ENCODE data around the gene RYK. TPM values are rescaled to one million over a fixed set of nuclear protein-coding genes. Genes with fewer than 3 reads are reported as not detected.

The RYK gene
- 10 to 100 TPM in 1 of 3 donors, 1 to 10 TPM in 2; 2.2 to 12.7 (median 6.5) TPM for polyA plus RNA-seq

GRCh38 chr3:134250717-134251220 is at the start of gene RYK:
RYK (minus strand) TSS chr3:134250859; CDS start chr3:134250654, 205 bp downstream.
- Mint-ChIP-seq H3K4me1 (peaks cover 34 to 54% of the 10 kb centered on the region in 2 donors), H3K9me3 (no peaks in the 10 kb centered on the region), H3K4me3 (peak within 1 kb of the TSS; percentile 93 to 98 (median 96)), H3K27me3 (ENCODE audit: low read depth in 3 of 3) (peaks cover 2 to 12% (median 4%) of the 10 kb centered on the region in 3 donors), H3K36me3 (peaks cover 0 to 4% (median 0%) of the 10 kb centered on the region in 3 donors), H3K27ac (peak within 1 kb of the TSS; percentile 83 to 97 (median 93))
- peak; percentile 81 to 82 (median 81) for DNase-seq

DNA sequence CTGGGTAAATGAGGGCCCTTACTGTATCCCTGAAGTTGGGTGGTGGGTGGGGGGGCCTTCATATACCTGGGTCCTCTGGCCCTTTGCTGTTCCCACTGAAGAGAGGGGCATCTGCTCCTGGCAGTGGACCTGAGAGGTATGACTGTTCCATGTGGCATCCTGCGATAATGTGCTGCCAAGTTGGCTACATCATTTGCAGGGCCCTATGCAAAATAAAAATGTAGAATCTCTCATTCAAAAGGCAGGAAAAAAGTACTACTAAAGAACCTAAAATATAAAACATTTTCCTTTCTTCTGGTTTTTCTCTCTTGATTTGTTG is 49.2 kb upstream of the RYK start:
- DNase-seq = no peak
- no peaks in the 10 kb centered on the region for H3K9me3 Mint-ChIP-seq
- H3K4me3 Mint-ChIP-seq = no peak overlapping the region
- H3K4me1 Mint-ChIP-seq = no peaks in the 10 kb centered on the region
- H3K36me3 Mint-ChIP-seq = no peaks in the 10 kb centered on the region
- no peak overlapping the region for H3K27ac Mint-ChIP-seq
- H3K27me3 Mint-ChIP-seq (ENCODE audit: low read depth in 3 of 3) = peaks cover 6 to 20% (median 16%) of the 10 kb centered on the region in 3 donors

DNA sequence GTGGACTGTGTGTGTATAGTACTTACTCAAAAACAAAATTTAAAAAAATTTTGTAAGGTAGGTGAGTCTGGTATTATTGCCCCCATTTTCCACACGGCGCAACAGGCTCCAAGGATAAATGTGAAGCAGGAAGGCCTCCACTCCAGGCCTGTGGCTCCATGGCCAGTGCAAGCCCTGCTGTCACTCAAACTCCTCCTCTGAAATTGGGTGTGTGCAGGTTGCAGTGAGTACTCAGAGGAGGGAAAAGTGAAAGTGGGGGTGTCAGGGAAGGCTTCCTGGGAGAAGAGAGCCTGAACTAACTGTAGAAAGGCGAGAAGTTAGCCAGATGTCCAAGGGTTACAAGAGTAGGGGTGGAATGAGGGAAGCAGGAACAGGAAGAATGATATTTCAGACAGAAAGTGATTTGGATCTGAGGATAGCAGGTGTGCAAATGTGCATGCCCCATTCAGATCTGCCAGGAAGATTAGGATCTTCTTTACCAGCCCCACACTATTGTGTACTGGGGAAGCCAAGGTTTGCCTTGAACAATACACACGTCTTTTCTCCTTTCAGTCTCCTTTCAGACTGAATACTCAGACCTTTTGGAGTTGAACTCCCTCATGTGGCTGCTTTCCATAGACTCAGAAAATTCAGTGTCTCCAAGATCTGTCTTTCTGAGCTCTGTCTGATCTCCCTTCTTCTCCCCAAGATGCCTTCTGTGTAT is 48.7 kb upstream of the RYK start:
- no peak overlapping the region for H3K4me3 Mint-ChIP-seq
- no peaks in the 10 kb centered on the region for H3K9me3 Mint-ChIP-seq
- no peak for DNase-seq
- no peaks in the 10 kb centered on the region for H3K36me3 Mint-ChIP-seq
- H3K27me3 Mint-ChIP-seq (ENCODE audit: low read depth in 3 of 3) = peaks cover 6 to 20% (median 16%) of the 10 kb centered on the region in 3 donors
- no peak overlapping the region for H3K27ac Mint-ChIP-seq
- no peaks in the 10 kb centered on the region for H3K4me1 Mint-ChIP-seq

- Mint-ChIP-seq H3K27me3 (ENCODE audit: low read depth in 3 of 3) (peaks cover 6 to 20% (median 16%) of the 10 kb centered on the region in 3 donors), H3K36me3 (no peaks in the 10 kb centered on the region), H3K27ac (no peak overlapping the region), H3K4me1 (no peaks in the 10 kb centered on the region), H3K4me3 (no peak overlapping the region), H3K9me3 (no peaks in the 10 kb centered on the region)
- DNase-seq = no peak
These were observed 47.6 kb upstream of the RYK start for GRCh38 chr3:134298249-134298648.

DNA sequence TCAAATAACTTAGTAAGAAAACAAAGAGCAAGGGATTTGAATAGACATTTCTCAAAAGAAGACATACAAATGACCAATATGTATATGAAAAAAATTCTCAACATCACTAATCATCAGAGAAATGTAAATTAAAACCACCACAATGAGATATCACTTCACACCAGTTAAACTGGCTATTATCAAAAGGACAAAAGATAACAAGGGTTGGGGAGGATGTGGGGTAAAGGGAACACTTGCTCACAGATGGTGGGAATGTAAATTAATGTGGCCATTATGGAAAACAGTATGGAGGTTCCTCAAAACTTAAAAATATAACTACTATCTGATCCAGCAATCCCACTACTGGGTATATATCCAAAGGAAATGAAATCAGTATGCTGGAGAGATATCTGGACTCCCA is 46.0 kb upstream of the RYK start:
- Mint-ChIP-seq H3K4me1 (no peaks in the 10 kb centered on the region), H3K36me3 (no peaks in the 10 kb centered on the region), H3K4me3 (no peak overlapping the region), H3K9me3 (no peaks in the 10 kb centered on the region), H3K27ac (no peak overlapping the region), H3K27me3 (ENCODE audit: low read depth in 3 of 3) (peaks cover 6 to 20% (median 14%) of the 10 kb centered on the region in 3 donors)
- no peak for DNase-seq

- Mint-ChIP-seq H3K27me3 (ENCODE audit: low read depth in 3 of 3) (peaks cover 6 to 20% (median 14%) of the 10 kb centered on the region in 3 donors), H3K36me3 (no peaks in the 10 kb centered on the region), H3K27ac (no peak overlapping the region), H3K4me3 (no peak overlapping the region), H3K4me1 (no peaks in the 10 kb centered on the region), H3K9me3 (no peaks in the 10 kb centered on the region)
- DNase-seq = no peak
These were observed 45.3 kb upstream of the RYK start for GRCh38 chr3:134295930-134296329.

DNA sequence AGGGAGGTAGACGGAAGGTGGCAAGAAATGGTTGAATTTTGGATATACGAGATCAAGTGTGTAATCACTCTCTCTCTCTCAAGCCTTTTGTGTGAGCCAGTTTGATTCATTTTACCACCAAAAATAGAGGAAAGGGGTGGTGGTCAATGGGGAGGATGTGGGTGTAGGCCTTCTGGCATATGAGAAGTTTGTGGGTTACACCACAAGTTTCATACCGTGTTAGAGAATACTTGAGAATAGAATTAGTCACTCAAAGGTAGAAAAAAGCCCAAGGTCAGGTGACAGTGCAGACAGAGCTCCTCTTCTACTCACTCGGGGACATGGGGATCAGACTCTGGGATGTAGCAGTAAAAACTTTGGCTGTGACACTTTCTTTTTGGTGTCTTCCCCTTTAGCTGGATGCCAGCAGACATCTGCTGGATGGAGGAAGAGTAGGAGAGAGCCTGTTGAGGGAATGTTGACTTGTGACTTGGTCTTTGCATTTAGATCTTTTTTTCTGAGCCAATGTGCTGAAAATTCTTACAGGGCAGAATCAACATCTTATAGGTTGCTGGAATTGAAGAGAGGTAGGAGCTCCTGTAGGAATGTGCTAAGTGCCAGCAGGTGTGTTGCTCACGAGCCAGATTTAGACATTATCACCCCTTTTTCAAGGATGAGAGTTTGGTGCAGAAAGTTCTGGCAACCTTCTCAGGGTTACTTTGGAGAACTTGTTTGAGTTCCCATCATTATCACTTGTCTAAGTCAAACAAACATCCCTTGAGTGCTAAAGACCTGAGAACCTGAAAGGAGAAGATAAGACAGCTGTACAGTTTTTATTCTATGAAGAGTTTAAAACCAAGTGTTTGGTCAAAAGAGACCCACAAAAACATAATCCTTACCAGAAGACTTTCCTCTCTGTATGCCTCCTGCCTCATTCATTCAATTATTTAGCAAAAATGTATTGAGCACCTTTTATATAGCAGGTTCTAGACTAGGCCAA is 43.9 kb upstream of the RYK start:
- peak; percentile 83 to 86 (median 84) for DNase-seq
- no peaks in the 10 kb centered on the region for H3K4me1 Mint-ChIP-seq
- H3K9me3 Mint-ChIP-seq = no peaks in the 10 kb centered on the region
- peaks cover 6 to 23% (median 11%) of the 10 kb centered on the region in 3 donors for H3K27me3 Mint-ChIP-seq (ENCODE audit: low read depth in 3 of 3)
- H3K36me3 Mint-ChIP-seq = no peaks in the 10 kb centered on the region
- H3K27ac Mint-ChIP-seq = no peak overlapping the region
- no peak overlapping the region for H3K4me3 Mint-ChIP-seq

DNA sequence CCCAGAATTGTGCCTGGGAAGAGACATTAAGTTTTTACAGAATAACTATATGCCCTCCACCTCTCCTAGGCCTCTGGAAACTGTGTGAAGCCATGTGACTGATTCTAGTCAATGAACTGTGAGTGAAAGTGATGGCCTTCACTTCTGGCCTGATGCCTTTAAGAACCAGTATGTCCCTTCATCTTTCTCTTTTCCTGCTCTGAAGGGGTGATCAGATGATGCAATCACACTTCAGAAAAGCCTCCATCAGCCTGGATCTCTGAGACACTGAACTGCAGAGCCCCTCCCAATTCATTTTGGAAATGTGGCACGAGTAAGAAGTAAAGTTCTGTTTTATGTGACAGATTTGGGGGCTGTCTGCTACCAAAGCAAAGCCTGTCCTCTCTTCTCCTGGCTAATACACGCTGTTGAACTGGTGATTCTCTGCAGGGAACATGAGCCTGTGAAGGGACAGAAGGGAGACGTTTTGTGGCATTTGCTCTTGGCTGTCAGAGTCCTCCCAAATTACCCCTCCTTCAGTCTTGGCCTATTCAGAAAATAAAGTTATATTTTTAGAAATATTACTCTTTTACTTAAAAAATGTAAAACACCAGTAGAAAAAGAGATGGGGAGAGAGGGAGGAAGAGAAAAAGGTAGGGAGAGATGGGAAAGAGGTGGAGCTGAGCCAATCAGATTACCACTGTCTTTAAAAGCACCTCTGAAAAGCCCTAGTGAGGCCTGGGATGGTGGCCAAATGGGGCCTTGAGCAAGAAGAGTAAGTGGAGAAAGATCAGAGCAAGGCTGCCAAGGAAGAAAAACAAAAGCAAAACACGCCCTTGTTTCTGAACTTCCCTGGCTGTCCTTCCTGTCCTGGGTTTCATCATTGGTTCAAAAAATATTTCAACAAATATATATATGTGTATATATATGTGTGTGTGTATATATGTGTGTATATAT is 40.9 kb upstream of the RYK start:
- Mint-ChIP-seq H3K4me1 (no peaks in the 10 kb centered on the region), H3K27ac (no peak overlapping the region), H3K27me3 (ENCODE audit: low read depth in 3 of 3) (peaks cover 9 to 22% (median 11%) of the 10 kb centered on the region in 3 donors), H3K36me3 (no peaks in the 10 kb centered on the region), H3K4me3 (no peak overlapping the region), H3K9me3 (no peaks in the 10 kb centered on the region)
- no peak for DNase-seq

- Mint-ChIP-seq H3K27me3 (ENCODE audit: low read depth in 3 of 3) (peaks cover 9 to 18% (median 16%) of the 10 kb centered on the region in 3 donors), H3K27ac (no peak overlapping the region), H3K36me3 (no peaks in the 10 kb centered on the region), H3K4me1 (no peaks in the 10 kb centered on the region), H3K9me3 (no peaks in the 10 kb centered on the region), H3K4me3 (no peak overlapping the region)
- DNase-seq = no peak
These were observed 36.9 kb upstream of the RYK start for GRCh38 chr3:134287512-134287911.

DNA sequence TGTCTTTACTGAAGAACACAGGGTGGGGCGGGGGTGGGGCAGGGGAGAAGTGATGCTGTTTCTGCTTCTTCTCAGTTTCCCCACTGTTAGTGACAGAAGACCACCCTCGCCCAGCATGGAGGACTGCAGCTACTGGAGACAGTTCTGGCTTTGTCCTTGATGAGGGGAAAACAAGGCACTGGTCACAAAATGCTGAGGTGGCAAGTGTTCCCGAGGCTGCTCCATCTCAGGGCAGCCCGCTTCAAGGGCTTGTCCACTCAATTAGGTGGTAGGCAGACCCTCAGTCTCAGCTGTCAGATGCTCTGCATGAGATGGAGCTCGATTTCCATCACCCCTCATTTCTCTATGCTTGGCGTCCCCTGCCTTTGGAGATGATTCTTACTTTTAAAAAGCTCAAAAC is 33.8 kb upstream of the RYK start:
- peaks cover 12 to 19% (median 13%) of the 10 kb centered on the region in 3 donors for H3K27me3 Mint-ChIP-seq (ENCODE audit: low read depth in 3 of 3)
- no peak overlapping the region for H3K4me3 Mint-ChIP-seq
- H3K4me1 Mint-ChIP-seq = no peaks in the 10 kb centered on the region
- no peaks in the 10 kb centered on the region for H3K9me3 Mint-ChIP-seq
- H3K36me3 Mint-ChIP-seq = no peaks in the 10 kb centered on the region
- no peak for DNase-seq
- H3K27ac Mint-ChIP-seq = no peak overlapping the region

- Mint-ChIP-seq H3K9me3 (no peaks in the 10 kb centered on the region), H3K4me1 (no peaks in the 10 kb centered on the region), H3K27ac (no peak overlapping the region), H3K36me3 (no peaks in the 10 kb centered on the region), H3K27me3 (ENCODE audit: low read depth in 3 of 3) (peaks cover 6 to 15% (median 10%) of the 10 kb centered on the region in 3 donors), H3K4me3 (no peak overlapping the region)
- DNase-seq = no peak
These were observed 32.0 kb upstream of the RYK start for GRCh38 chr3:134282659-134283047.

DNA sequence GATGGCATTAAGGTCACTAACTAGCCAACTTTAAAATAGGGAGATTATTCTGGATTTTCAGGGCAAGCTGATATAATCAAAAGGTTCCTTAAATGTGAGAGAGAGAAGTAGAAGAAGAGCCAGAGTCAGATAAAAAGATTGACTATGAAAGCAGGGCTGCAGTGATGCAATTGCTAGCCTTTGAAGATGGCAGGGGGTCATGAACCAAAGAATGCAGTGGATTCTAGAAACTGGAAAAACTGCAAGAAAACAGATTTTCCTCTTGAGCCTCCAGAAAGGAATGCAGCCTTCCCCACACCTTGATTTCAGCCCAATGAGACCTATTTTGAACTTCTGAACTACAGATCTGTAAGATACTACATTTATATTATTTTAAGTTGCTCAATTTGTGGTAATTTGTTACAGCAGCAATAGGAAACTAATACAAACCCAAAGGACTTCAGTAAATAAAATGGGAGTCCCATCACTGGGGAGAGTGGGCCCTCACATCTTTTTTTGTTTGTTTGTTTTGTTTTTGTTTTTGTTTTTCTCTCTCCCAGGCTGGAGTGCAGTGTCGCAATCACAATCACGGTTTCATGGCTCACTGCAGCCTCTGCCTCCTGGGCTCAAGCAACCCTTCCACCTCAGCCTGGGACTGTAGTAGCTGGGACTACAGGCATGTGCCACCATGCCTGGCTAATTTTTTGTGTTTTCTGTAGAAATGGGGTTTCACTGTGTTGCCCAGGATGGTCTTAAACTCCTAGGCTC is 31.4 kb upstream of the RYK start:
- no peaks in the 10 kb centered on the region for H3K4me1 Mint-ChIP-seq
- peaks cover 8 to 17% (median 10%) of the 10 kb centered on the region in 3 donors for H3K27me3 Mint-ChIP-seq (ENCODE audit: low read depth in 3 of 3)
- no peak overlapping the region for H3K27ac Mint-ChIP-seq
- DNase-seq = no peak
- H3K36me3 Mint-ChIP-seq = no peaks in the 10 kb centered on the region
- H3K9me3 Mint-ChIP-seq = no peaks in the 10 kb centered on the region
- no peak overlapping the region for H3K4me3 Mint-ChIP-seq

- no peak for DNase-seq
- no peak overlapping the region for H3K27ac Mint-ChIP-seq
- no peaks in the 10 kb centered on the region for H3K36me3 Mint-ChIP-seq
- H3K9me3 Mint-ChIP-seq = no peaks in the 10 kb centered on the region
- H3K4me1 Mint-ChIP-seq = no peaks in the 10 kb centered on the region
- H3K27me3 Mint-ChIP-seq (ENCODE audit: low read depth in 3 of 3) = peaks cover 2 to 13% (median 12%) of the 10 kb centered on the region in 3 donors
- H3K4me3 Mint-ChIP-seq = no peak overlapping the region
These were observed 28.8 kb upstream of the RYK start for GRCh38 chr3:134279466-134279865.
